ENCODE measurements around the gene MYL5. TPM values are rescaled to one million over a fixed set of nuclear protein-coding genes. Genes with fewer than 3 reads are reported as not detected.

The MYL5 gene
- total RNA-seq, 2 experiments from 2014 or later, result 14.7 to 17.8 TPM

GRCh38 chr4:659851-660250, 14.5 kb upstream of the MYL5 start:
- POLR2A ChIA-PET, result no interaction called here
- Mint-ChIP-seq H3K4me1 (ENCODE audit: low read depth) (peaks cover 14% of the 10 kb centered on the region), H3K36me3 (ENCODE audit: low read depth) (peaks cover 8% of the 10 kb centered on the region), H3K27ac (no peak overlapping the region), H3K9me3 (no peaks in the 10 kb centered on the region), H3K27me3 (no peaks in the 10 kb centered on the region), H3K4me3 (no peak overlapping the region)
- intact Hi-C loops (cut with micrococcal nuclease), result no loop called here
- CTCF ChIA-PET, result no interaction called here
- TF ChIP-seq, protein P1, sequence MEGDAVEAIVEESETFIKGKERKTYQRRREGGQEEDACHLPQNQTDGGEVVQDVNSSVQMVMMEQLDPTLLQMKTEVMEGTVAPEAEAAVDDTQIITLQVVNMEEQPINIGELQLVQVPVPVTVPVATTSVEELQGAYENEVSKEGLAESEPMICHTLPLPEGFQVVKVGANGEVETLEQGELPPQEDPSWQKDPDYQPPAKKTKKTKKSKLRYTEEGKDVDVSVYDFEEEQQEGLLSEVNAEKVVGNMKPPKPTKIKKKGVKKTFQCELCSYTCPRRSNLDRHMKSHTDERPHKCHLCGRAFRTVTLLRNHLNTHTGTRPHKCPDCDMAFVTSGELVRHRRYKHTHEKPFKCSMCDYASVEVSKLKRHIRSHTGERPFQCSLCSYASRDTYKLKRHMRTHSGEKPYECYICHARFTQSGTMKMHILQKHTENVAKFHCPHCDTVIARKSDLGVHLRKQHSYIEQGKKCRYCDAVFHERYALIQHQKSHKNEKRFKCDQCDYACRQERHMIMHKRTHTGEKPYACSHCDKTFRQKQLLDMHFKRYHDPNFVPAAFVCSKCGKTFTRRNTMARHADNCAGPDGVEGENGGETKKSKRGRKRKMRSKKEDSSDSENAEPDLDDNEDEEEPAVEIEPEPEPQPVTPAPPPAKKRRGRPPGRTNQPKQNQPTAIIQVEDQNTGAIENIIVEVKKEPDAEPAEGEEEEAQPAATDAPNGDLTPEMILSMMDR (IDR thresholded peaks at IDR 0.05), result no peak
- DNase-seq, result no peak
- no peak for ATAC-seq

DNA sequence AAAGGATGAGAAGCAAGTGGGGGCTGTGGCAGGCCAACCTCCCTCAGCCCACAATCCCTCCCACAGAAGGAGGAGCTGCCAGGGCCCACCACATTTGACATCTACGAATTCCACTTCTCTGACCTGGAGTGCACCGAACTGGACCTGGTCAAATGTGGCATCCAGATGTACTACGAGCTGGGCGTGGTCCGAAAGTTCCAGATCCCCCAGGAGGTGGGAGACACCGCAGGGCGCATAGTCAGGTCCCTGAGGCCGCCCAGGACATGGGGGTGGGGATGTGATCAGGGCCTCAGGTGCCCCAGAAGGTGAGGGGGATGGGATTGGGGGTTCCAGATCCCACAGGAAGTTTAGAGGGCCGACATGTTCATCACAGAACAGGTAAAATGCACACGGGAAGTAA, 13.9 kb upstream of the MYL5 start:
- H3K9me3 Mint-ChIP-seq, result no peaks in the 10 kb centered on the region
- DNase-seq, result no peak
- no peaks in the 10 kb centered on the region for H3K27me3 Mint-ChIP-seq
- no peak for ATAC-seq
- no peak overlapping the region for H3K27ac Mint-ChIP-seq
- H3K4me1 Mint-ChIP-seq (ENCODE audit: low read depth), result peaks cover 18% of the 10 kb centered on the region
- CTCF ChIA-PET, result no interaction called here
- TF ChIP-seq, protein P1 (IDR thresholded peaks at IDR 0.05), result no peak
- no peak overlapping the region for H3K4me3 Mint-ChIP-seq
- POLR2A ChIA-PET, result no interaction called here
- intact Hi-C loops (cut with micrococcal nuclease), result no loop called here
- H3K36me3 Mint-ChIP-seq (ENCODE audit: low read depth), result peaks cover 8% of the 10 kb centered on the region

GRCh38 chr4:661231-661630, 13.1 kb upstream of the MYL5 start:
- DNase-seq, result no peak
- Mint-ChIP-seq H3K4me3 (no peak overlapping the region), H3K9me3 (no peaks in the 10 kb centered on the region), H3K27me3 (no peaks in the 10 kb centered on the region), H3K4me1 (ENCODE audit: low read depth) (peaks cover 21% of the 10 kb centered on the region), H3K27ac (no peak overlapping the region), H3K36me3 (ENCODE audit: low read depth) (peaks cover 8% of the 10 kb centered on the region)
- no peak for ATAC-seq
- ChIA-PET POLR2A (no interaction called here), CTCF (no interaction called here)
- intact Hi-C loops (cut with micrococcal nuclease), result no loop called here
- TF ChIP-seq, protein P1 (IDR thresholded peaks at IDR 0.05), result no peak

DNA sequence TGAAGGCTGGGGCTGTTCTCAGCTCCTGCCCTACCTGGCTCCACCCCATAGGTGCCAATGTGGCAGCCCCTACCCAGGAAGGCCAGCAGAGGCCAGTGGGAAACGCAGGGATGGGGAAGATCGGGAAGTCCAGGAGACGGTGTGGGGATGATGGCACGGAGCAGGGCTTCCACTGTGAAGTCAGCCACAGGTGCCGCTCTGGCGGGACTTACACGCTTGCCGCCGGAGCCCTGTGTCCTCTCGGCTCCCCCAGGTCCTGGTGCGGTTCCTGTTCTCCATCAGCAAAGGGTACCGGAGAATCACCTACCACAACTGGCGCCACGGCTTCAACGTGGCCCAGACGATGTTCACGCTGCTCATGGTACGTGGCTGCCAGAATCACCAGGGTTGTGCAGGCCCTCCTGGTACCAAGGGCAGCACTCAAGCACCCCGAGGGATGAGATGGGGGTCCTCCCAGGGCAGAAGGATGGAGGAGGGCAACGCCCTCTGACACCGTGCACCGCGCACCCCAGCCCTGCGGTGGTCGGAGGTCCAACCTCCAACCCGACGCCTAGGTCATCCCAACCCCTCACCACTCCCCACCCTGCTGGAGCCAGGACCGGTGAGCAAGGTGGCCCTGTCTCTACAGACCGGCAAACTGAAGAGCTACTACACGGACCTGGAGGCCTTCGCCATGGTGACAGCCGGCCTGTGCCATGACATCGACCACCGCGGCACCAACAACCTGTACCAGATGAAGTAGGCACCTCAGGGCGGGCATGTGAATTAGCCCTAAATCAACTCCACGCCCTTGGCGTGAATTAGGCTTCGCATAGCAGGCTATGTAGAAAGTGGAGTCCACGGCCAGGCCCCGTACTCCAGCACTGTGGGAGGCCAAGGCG, 12.2 kb upstream of the MYL5 start:
- intact Hi-C loops (cut with micrococcal nuclease), result no loop called here
- Mint-ChIP-seq H3K27ac (no peak overlapping the region), H3K27me3 (no peaks in the 10 kb centered on the region), H3K4me1 (ENCODE audit: low read depth) (peaks cover 21% of the 10 kb centered on the region), H3K9me3 (no peaks in the 10 kb centered on the region), H3K36me3 (ENCODE audit: low read depth) (peaks cover 8% of the 10 kb centered on the region), H3K4me3 (peak overlapping the region; percentile 81)
- ChIA-PET CTCF (no interaction called here), POLR2A (interaction anchor here (1.2 to 4.6 kb wide), 2 partner anchors 12 to 154 kb away, joined by 3 to 34 read pairs; partner anchors contain the start of genes ATP5ME and MYL5)
- ATAC-seq (no peak), DNase-seq (no peak)
- TF ChIP-seq, protein P1 (IDR thresholded peaks at IDR 0.05), result no peak

DNA sequence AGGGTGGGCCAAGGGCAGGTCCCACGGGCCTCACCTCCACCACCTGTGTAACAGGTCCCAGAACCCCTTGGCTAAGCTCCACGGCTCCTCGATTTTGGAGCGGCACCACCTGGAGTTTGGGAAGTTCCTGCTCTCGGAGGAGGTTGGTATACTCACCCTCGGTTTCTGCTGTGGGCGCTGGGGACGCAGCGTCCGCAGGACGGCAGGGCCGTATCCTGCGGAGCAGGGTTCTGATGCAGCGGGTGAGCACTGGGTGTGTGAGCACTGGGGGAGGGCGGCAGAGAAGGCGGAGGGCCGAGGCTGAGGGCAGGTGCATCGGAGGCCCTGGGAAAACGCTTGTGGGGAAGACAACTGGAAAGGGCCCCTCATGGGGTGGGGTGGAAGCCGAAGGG, 11.3 kb upstream of the MYL5 start:
- Mint-ChIP-seq H3K27ac (peak overlapping the region; percentile 82), H3K36me3 (ENCODE audit: low read depth) (peaks cover 8% of the 10 kb centered on the region), H3K9me3 (no peaks in the 10 kb centered on the region), H3K4me1 (ENCODE audit: low read depth) (peaks cover 21% of the 10 kb centered on the region), H3K4me3 (peak overlapping the region; percentile 81), H3K27me3 (no peaks in the 10 kb centered on the region)
- ChIA-PET POLR2A (interaction anchor here (1.2 to 4.6 kb wide), 3 partner anchors 11 to 154 kb away, joined by 3 to 34 read pairs (median 4); partner anchors contain the start of genes ATP5ME and MYL5), CTCF (no interaction called here)
- ATAC-seq, result peak; percentile 4
- no peak for DNase-seq
- intact Hi-C loops (cut with micrococcal nuclease), result no loop called here
- TF ChIP-seq, protein P1 (IDR thresholded peaks at IDR 0.05), result no peak

All from activated CD8-positive, alpha-beta T cell treated with anti-CD3 and anti-CD28 coated beads for 36 hours (primary cell).